SH-SY5Y (cell line): ENCODE measurements around the gene SLC30A1.

Experiments used
- GATA2 ChIP-seq: IDR thresholded peaks from 2 replicates; pipeline ENCODE4 v1.6.1; 2011; ENCODE audit warnings: mild to moderate bottlenecking, low read depth, low read length
- GATA3 ChIP-seq: IDR thresholded peaks from 2 replicates; pipeline ENCODE4 v1.6.1; 2011; ENCODE audit warnings: low read depth, mild to moderate bottlenecking, low read length, moderate library complexity

DNA sequence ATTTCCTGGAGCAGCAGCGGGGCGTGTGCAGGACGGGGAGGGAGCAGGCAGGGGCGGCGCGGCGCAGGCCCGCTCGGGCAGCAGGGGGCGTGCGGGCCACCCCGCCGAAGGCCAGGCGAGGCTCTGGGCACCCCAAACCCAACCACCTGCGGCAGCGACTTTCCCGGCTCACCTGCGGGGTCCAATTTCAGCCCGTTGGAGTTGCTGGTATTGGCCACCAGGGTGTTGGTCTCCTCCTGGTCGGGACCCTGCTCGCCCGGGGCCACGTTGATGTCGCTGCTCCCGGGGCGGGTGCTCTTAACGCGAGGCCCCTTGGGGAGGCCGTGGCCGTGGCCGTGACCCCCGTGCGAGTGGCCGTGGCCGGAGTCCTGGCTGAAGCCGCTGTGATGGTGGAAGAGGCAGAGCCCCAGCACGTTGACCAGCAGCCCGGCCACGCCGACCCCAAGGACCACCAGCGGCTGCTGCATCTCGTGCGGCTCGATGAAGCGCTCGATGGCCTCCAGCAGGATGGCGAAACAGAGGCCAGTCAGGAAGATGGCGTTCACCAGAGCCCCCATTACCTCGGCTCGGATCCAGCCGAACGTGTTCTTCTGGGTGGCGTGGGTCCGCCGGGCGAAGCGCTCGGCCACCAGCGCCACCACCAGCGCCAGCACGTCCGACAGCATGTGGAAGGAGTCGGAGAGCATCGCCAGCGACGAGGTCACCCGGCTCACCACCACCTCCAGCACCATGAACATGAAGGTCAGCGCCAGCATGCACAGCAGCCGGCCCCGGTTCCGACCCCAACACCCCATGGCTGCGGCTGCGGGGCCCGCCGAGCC lies 932 bp downstream of the SLC30A1 start:
- TF ChIP-seq GATA2 (no peak), GATA3 (no peak)
